ENCODE data around the gene PICALM. TPM values are rescaled to one million over a fixed set of nuclear protein-coding genes. Genes with fewer than 3 reads are reported as not detected.

Gene PICALM
- total RNA-seq, 1 experiment from 2014 or later: 321 TPM

GRCh38 chr11:86103808-86104207, 34.9 kb upstream of the PICALM start:
- Mint-ChIP-seq H3K4me1 (ENCODE audit: low read depth, unreplicated experiment) (no peaks in the 10 kb centered on the region), H3K4me3 (ENCODE audit: unreplicated experiment) (no peak overlapping the region), H3K27ac (ENCODE audit: unreplicated experiment) (no peak overlapping the region), H3K27me3 (ENCODE audit: insufficient read depth, unreplicated experiment) (no peaks in the 10 kb centered on the region), H3K9me3 (ENCODE audit: unreplicated experiment) (no peaks in the 10 kb centered on the region), H3K36me3 (ENCODE audit: insufficient read depth, unreplicated experiment) (peaks cover 1% of the 10 kb centered on the region)
- Histone ChIP-seq H3K4me1 (peaks cover 6% of the 10 kb centered on the region), H3K36me3 (ENCODE audit: control insufficient read depth, insufficient read depth, low read length) (no peaks in the 10 kb centered on the region), H3K27me3 (replicated peaks; ENCODE audit: control insufficient read depth, insufficient read depth, low read length) (no peaks in the 10 kb centered on the region), H3K4me3 (ENCODE audit: low read depth, low read length) (no peak overlapping the region), H3K9me3 (peaks cover 5% of the 10 kb centered on the region; the same call in 1 of the 2 replicates)
- TF ChIP-seq CTCF (IDR thresholded peaks at IDR 0.05; ENCODE audit: insufficient read depth in 1 of 2, low read depth in 1 of 2, low read length in 1 of 2, severe bottlenecking in 1 of 2, unreplicated experiment in 1 of 2): no peak
- DNase-seq: no peak
- no TSS peak for BruUV-seq (replicated peaks)
- ChIA-PET POLR2A (no interaction called here), CTCF (interaction anchor here (2.2 kb wide), 1 partner anchor 90 kb away, joined by 4 read pairs; no protein-coding TSS in a partner anchor)
- intact Hi-C loops (cut with micrococcal nuclease; ENCODE audit: unreplicated experiment): no loop called here

GRCh38 chr11:86101941-86102407, 33.1 kb upstream of the PICALM start:
- no peaks in the 10 kb centered on the region for H3K36me3 Mint-ChIP-seq (ENCODE audit: insufficient read depth, unreplicated experiment)
- ChIA-PET POLR2A (no interaction called here), CTCF (no interaction called here)
- 0 out of 2 replicates have a peak, but pooled peaks cover 3% of the 10 kb centered on the region for H3K9me3 ChIP-seq
- H3K27me3 Mint-ChIP-seq (ENCODE audit: insufficient read depth, unreplicated experiment): no peaks in the 10 kb centered on the region
- H3K27ac Mint-ChIP-seq (ENCODE audit: unreplicated experiment): no peak overlapping the region
- no peak overlapping the region for H3K4me3 Mint-ChIP-seq (ENCODE audit: unreplicated experiment)
- no peaks in the 10 kb centered on the region for H3K9me3 Mint-ChIP-seq (ENCODE audit: unreplicated experiment)
- no peaks in the 10 kb centered on the region for H3K36me3 ChIP-seq (ENCODE audit: control insufficient read depth, insufficient read depth, low read length)
- no peaks in the 10 kb centered on the region for H3K27me3 ChIP-seq (replicated peaks; ENCODE audit: control insufficient read depth, insufficient read depth, low read length)
- BruUV-seq (replicated peaks): no TSS peak
- DNase-seq: no peak
- H3K4me3 ChIP-seq (ENCODE audit: low read depth, low read length): no peak overlapping the region
- intact Hi-C loops (cut with micrococcal nuclease; ENCODE audit: unreplicated experiment): no loop called here
- no peak for TF ChIP-seq CTCF (IDR thresholded peaks at IDR 0.05; ENCODE audit: insufficient read depth in 1 of 2, low read depth in 1 of 2, low read length in 1 of 2, severe bottlenecking in 1 of 2, unreplicated experiment in 1 of 2)
- peaks cover 6% of the 10 kb centered on the region for H3K4me1 ChIP-seq
- H3K4me1 Mint-ChIP-seq (ENCODE audit: low read depth, unreplicated experiment): no peaks in the 10 kb centered on the region

GRCh38 chr11:86101493-86101892, 32.6 kb upstream of the PICALM start:
- Histone ChIP-seq H3K4me1 (peaks cover 6% of the 10 kb centered on the region), H3K4me3 (ENCODE audit: low read depth, low read length) (no peak overlapping the region), H3K27me3 (replicated peaks; ENCODE audit: control insufficient read depth, insufficient read depth, low read length) (no peaks in the 10 kb centered on the region), H3K36me3 (ENCODE audit: control insufficient read depth, insufficient read depth, low read length) (no peaks in the 10 kb centered on the region), H3K9me3 (0 out of 2 replicates have a peak, but pooled peaks cover 3% of the 10 kb centered on the region)
- no peaks in the 10 kb centered on the region for H3K9me3 Mint-ChIP-seq (ENCODE audit: unreplicated experiment)
- no TSS peak for BruUV-seq (replicated peaks)
- intact Hi-C loops (cut with micrococcal nuclease; ENCODE audit: unreplicated experiment): no loop called here
- H3K27me3 Mint-ChIP-seq (ENCODE audit: insufficient read depth, unreplicated experiment): no peaks in the 10 kb centered on the region
- no peak overlapping the region for H3K27ac Mint-ChIP-seq (ENCODE audit: unreplicated experiment)
- H3K4me1 Mint-ChIP-seq (ENCODE audit: low read depth, unreplicated experiment): no peaks in the 10 kb centered on the region
- no peak for DNase-seq
- H3K4me3 Mint-ChIP-seq (ENCODE audit: unreplicated experiment): no peak overlapping the region
- CTCF ChIA-PET: no interaction called here
- TF ChIP-seq CTCF (IDR thresholded peaks at IDR 0.05; ENCODE audit: insufficient read depth in 1 of 2, low read depth in 1 of 2, low read length in 1 of 2, severe bottlenecking in 1 of 2, unreplicated experiment in 1 of 2): no peak
- POLR2A ChIA-PET: no interaction called here
- H3K36me3 Mint-ChIP-seq (ENCODE audit: insufficient read depth, unreplicated experiment): no peaks in the 10 kb centered on the region

Data from Caco-2 (cell line).